Right lobe of liver (tissue), 4 donors: ENCODE results near the gene AMACR.

Experiments
- CTCF ChIP-seq, 4 donors: fragments of 200-600 bp in 3 of 4; fragments of 450-650 bp in 1 of 4; IDR thresholded peaks; one replicate each; pipeline versions ENCODE4 v1.5.1 to v1.8.0; 2016 to 2022; ENCODE audit warnings: antibody characterized with exemption in 4 of 4, mild to moderate bottlenecking in 2 of 4
- POLR2A ChIP-seq: fragments of 450-650 bp; IDR thresholded peaks from one replicate; pipeline ENCODE4 v1.6.1; 2017; ENCODE audit warnings: antibody characterized with exemption, mild to moderate bottlenecking
- donor health status: DM: no; HTN: no; CAD: no.
- donor health status: DM: no; HTN: no; CAD: no.
- donor health status: DM: no; HTN: yes; CAD: no.

DNA sequence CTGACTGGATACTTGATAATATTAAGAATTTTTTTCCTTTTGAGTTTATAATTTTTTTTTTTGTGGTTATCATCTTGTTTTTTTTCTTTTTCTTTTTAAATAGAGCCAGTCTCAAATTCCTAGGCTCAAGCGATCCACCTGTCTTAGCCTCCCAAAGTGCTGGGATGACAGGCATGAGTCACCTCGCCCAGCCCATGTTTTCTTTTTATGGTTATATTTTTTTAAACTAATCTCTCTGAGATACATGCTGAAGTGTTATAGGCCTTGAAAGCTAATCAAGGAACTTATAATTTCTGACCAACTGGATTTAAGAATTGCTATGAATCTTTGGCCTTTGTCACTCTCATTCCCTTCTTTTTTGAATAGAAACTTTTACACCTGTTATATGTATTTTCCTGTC is 6.8 kb upstream of the AMACR start:
- no peak for TF ChIP-seq POLR2A
- no peak for TF ChIP-seq CTCF (IDR thresholded peaks at IDR 0.05)
